AG04450 (cell line): Measurements from ENCODE around the gene MB21D2. TPM values are rescaled to one million over a fixed set of nuclear protein-coding genes. Genes with fewer than 3 reads are reported as not detected.

Experiments used
- CTCF ChIA-PET: fragments of 300-600, 350-600 bp; formaldehyde crosslinking; extraction: SDS; loops from one replicate; lab custom pipeline; 2022; ENCODE audit warnings: antibody characterized with exemption, inconsistent platforms; lab: Charles Lee
- POLR2A ChIA-PET: fragments of 350-600 bp; formaldehyde crosslinking; extraction: SDS; loops from one replicate; lab custom pipeline; 2021; ENCODE audit warnings: antibody characterized with exemption, inconsistent platforms; lab: Yijun Ruan, JAX
- DNase-seq: peaks from one replicate; pipeline ENCODE4 v3.0.0-alpha.2; 2011; ENCODE audit warnings: low read depth, low spot score
- H3K27ac ChIP-seq: one replicate; pipeline ENCODE4 v1.5.1; 2012; ENCODE audit warnings: low read depth, low read length, control low read depth
- H3K27me3 ChIP-seq: one replicate; pipeline ENCODE4 v1.6.0; 2012; ENCODE audit warnings: low read length; ENCODE audit not compliant: control insufficient read depth, insufficient read depth
- H3K4me3 ChIP-seq: 2 replicates; pipeline ENCODE4 v1.5.1; 2011; ENCODE audit warnings: mild to moderate bottlenecking, low read depth, low read length, control low read depth
- H3K9me3 ChIP-seq: 2 replicates; pipeline ENCODE4 v1.5.1; 2012; ENCODE audit warnings: low read length; ENCODE audit not compliant: control insufficient read depth, insufficient read depth
- CTCF ChIP-seq: IDR thresholded peaks from 2 replicates; pipeline ENCODE4 v1.5.1; 2011; ENCODE audit warnings: low read depth, low read length, control low read depth, inconsistent platforms
- polyA plus RNA-seq: library from polyadenylated mRNA; depleted of rRNA; stranded (reverse); fragments of >200 nt; gene quantifications from 2 replicates; pipeline ENCODE4 v1.2.3, GENCODE V29; 2011

MB21D2 gene
- polyA plus RNA-seq, 1 experiment, result 14.6 TPM

- no peak for DNase-seq
- POLR2A ChIA-PET, result no interaction called here
- Histone ChIP-seq H3K27ac (no peak overlapping the region), H3K4me3 (no peak overlapping the region), H3K9me3 (no peaks in the 10 kb centered on the region), H3K27me3 (no peaks in the 10 kb centered on the region)
- CTCF ChIA-PET, result interaction anchor here (0.7 kb wide), 1 partner anchor 13 kb away, joined by 3 read pairs; no protein-coding TSS in a partner anchor
- TF ChIP-seq CTCF, result no peak
Measured at GRCh38 chr3:192930577-192930976, 12.9 kb upstream of the MB21D2 start.

- DNase-seq, result no peak
- POLR2A ChIA-PET, result no interaction called here
- CTCF ChIA-PET, result no interaction called here
- Histone ChIP-seq H3K9me3 (no peaks in the 10 kb centered on the region), H3K4me3 (no peak overlapping the region), H3K27ac (no peak overlapping the region), H3K27me3 (no peaks in the 10 kb centered on the region)
- TF ChIP-seq CTCF, result no peak
Measured at GRCh38 chr3:192929755-192930547, 12.3 kb upstream of the MB21D2 start.

DNA sequence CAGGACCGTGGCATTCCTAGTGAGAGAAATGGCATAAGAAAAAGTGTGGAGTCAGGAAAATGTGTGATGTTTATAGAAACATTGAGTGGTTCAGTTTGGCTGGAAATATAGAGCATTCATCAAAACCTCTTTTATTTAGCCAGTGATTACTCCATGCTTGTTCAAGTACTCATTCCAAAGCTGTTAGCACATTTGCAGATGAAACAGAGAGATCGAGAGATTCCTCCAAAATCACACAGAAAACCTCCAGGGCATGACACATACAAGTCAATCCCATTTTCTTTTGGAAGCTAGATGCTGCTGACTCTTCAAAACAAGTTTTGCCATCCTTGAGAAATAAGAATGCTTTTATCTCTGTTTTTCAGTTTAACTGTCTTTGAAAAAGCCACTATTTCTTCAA is 11.5 kb upstream of the MB21D2 start:
- no peak overlapping the region for H3K27ac ChIP-seq
- no peak overlapping the region for H3K4me3 ChIP-seq
- no peaks in the 10 kb centered on the region for H3K27me3 ChIP-seq
- CTCF ChIA-PET, result no interaction called here
- TF ChIP-seq CTCF, result no peak
- DNase-seq, result no peak
- no peaks in the 10 kb centered on the region for H3K9me3 ChIP-seq
- POLR2A ChIA-PET, result no interaction called here

DNA sequence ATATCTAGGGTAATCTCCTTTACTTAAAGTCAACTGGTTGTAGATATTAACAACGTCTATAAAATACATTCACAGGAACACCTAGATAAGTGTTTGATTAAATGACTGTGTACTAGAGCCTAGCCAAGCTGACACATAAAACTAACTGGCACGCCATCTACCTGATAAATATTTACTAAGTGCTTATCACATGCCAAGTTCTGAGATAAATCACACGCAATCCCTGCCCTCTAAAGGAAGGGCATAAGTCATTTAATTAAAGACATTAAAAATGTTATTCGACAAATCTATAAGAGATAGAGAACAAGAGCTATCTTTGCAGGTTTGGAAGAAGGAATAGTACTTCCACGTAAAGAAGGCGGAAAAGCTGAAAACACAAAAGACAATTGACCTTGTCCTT is 11.1 kb upstream of the MB21D2 start:
- Histone ChIP-seq H3K27ac (no peak overlapping the region), H3K27me3 (no peaks in the 10 kb centered on the region), H3K4me3 (no peak overlapping the region), H3K9me3 (no peaks in the 10 kb centered on the region)
- CTCF ChIA-PET, result no interaction called here
- no peak for DNase-seq
- no peak for TF ChIP-seq CTCF
- POLR2A ChIA-PET, result no interaction called here

- no peak for DNase-seq
- POLR2A ChIA-PET, result no interaction called here
- no peak for TF ChIP-seq CTCF
- H3K27me3 ChIP-seq, result no peaks in the 10 kb centered on the region
- H3K27ac ChIP-seq, result no peak overlapping the region
- H3K4me3 ChIP-seq, result no peak overlapping the region
- no peaks in the 10 kb centered on the region for H3K9me3 ChIP-seq
- CTCF ChIA-PET, result no interaction called here
Measured at GRCh38 chr3:192928016-192928415, 10.4 kb upstream of the MB21D2 start.
